Heart right ventricle (tissue), 16 donors: Measurements from ENCODE around the gene NRXN2. TPM values are rescaled to one million over a fixed set of nuclear protein-coding genes. Genes with fewer than 3 reads are reported as not detected.
A peak's percentile ranks its signal among the peaks of the same experiment; 100 is the strongest.

Experiments used
- ATAC-seq, 8 donors: fragments of 200-7000 bp; cut with Tn5 transposase; one replicate each; pipeline ENCODE4 v1.9.1; 2020; ENCODE audit warnings: mild to moderate bottlenecking in 8 of 8, moderate library complexity in 8 of 8, moderate number of reproducible peaks in 1 of 8
- DNase-seq, 2 donors: peaks; one replicate each; pipeline ENCODE4 v3.0.0-alpha.2; 2020
- H3K27ac ChIP-seq, 10 donors: fragments of 200-600 bp; sonication (generic) in 2 of 10; one replicate each; pipeline versions ENCODE4 v1.5.0 to v1.8.0; 2020 to 2022; ENCODE audit warnings: mild to moderate bottlenecking in 3 of 10
- H3K27me3 ChIP-seq, 7 donors: fragments of 200-600 bp; one replicate each; pipeline ENCODE4 v1.8.0; 2021 to 2022; ENCODE audit warnings: mild to moderate bottlenecking in 2 of 7
- H3K36me3 ChIP-seq, 9 donors: fragments of 200-600 bp; sonication (generic) in 1 of 9; one replicate each; pipeline versions ENCODE4 v1.5.0 to v1.8.0; 2020 to 2022; ENCODE audit warnings: mild to moderate bottlenecking in 2 of 9
- H3K4me1 ChIP-seq, 9 donors: fragments of 200-600 bp; sonication (generic) in 1 of 9; one replicate each; pipeline versions ENCODE4 v1.5.0 to v1.8.0; 2020 to 2022; ENCODE audit warnings: mild to moderate bottlenecking in 4 of 9
- H3K4me3 ChIP-seq, 10 donors: fragments of 200-600 bp; sonication (generic) in 2 of 10; one replicate each; pipeline versions ENCODE4 v1.5.0 to v1.8.0; 2020 to 2022; ENCODE audit warnings: mild to moderate bottlenecking in 7 of 10, moderate library complexity in 2 of 10
- H3K9me3 ChIP-seq, 11 donors: fragments of 200-600 bp in 10 of 11; sonication (generic) in 2 of 11; one replicate each; pipeline versions ENCODE4 v1.5.0 to v1.8.0; 2013 to 2022; ENCODE audit warnings: mild to moderate bottlenecking in 2 of 11, control low read depth in 1 of 11, moderate library complexity in 1 of 11
- CTCF ChIP-seq, 9 donors: fragments of 200-600 bp; sonication (generic) in 2 of 9; IDR thresholded peaks; one replicate each; pipeline versions ENCODE4 v1.5.0 to v1.8.0; 2021 to 2022; ENCODE audit warnings: antibody characterized with exemption in 9 of 9, mild to moderate bottlenecking in 5 of 9, moderate library complexity in 1 of 9
- WGBS, 2 donors: extraction: QIAGEN DNeasy Blood & Tissue Kit; methylation state at CpG; one replicate each; pipeline ENCODE4 v1.1.7; 2013; ENCODE audit warnings: inconsistent platforms in 1 of 2; 5-methylcytosine and 5-hydroxymethylcytosine counted together
- intact Hi-C, 10 donors: fragments of 100-400 bp; cut with DNase I; formaldehyde crosslinking; loops; one replicate each; pipeline versions ENCODE4 v1.11.1 to v1.14.2; 2022
- long read RNA-seq, 3 donors: library from polyadenylated mRNA; unstranded; transcript quantifications; one replicate each; pipeline ENCODE4 v2.0.0, GENCODE V29; 2020 to 2021
- polyA plus RNA-seq, 2 donors: library from polyadenylated mRNA; stranded (reverse); fragments of 200-250 nt; gene quantifications; one replicate each; pipeline ENCODE4 v1.2.3, GENCODE V29; 2013
- total RNA-seq, 10 donors: library from RNA; stranded (reverse); fragmentation: NEBNext Ultra II Directional in 3 of 10; extraction: Animal tissue kit (Norgen Biotek cat#: 25700) in 3 of 10; gene quantifications; one replicate each; pipeline versions ENCODE4 v1.2.1 to v1.2.4, GENCODE V29; 2021 to 2023
- donor health status: Arrhythmogenic right ventricular cardiomyopathy.
- donor health status: ischemic (EF 13 %, LVEDD 7.1; RV severe dilation, severe dysfunction).
- donor health status: healthy with polysubstance abuse.
- donor health status: DM: no; HTN: yes; CAD: no.
- donor health status: DM: no; HTN: no; CAD: no.
- donor health status: ischemic (EF 25% LVEDD 6.9; RV normal size, moderate dysfunction).
- donor health status: ischemic (EF 25% LVEDD 5.7; RV mildly dilated, moderate dysfunction).
- donor health status: healthy.
- donor health status: DM: yes; HTN: yes; CAD: no.
- donor health status: Ischemic cardiomyopathy.
- donor health status: ischemic (EF 35%, LVEDD 5.7; RV mildly dilated, moderate dysfunction).
- donor health status: nonischemic (EF 11% LVEDD 7.7; RV severe dilation, severe dysfunction).
- donor health status: DM: yes; HTN: yes; CAD: no.
- donor health status: PGD.
- donor health status: ischemic (EF 29% LVEDD 5.4; RV normal size, mild dysfunction).
- donor health status: nonischemic (EF 23%, LVEDD 6.1; RV moderate dilation, normal function).

The NRXN2 gene
- total RNA-seq (1 to 10 TPM in 6 of 10 donors, under 1 TPM in 4; 0.81 to 5.5 (median 1.4) TPM), polyA plus RNA-seq (1 to 10 TPM in 1 of 2 donors, under 1 TPM in 1; 0.45 to 1.8 TPM)
- long read RNA-seq, donor 1: 0 reads
- long read RNA-seq, donor 2: 0 reads
- long read RNA-seq, donor 3: 0 reads

DNA sequence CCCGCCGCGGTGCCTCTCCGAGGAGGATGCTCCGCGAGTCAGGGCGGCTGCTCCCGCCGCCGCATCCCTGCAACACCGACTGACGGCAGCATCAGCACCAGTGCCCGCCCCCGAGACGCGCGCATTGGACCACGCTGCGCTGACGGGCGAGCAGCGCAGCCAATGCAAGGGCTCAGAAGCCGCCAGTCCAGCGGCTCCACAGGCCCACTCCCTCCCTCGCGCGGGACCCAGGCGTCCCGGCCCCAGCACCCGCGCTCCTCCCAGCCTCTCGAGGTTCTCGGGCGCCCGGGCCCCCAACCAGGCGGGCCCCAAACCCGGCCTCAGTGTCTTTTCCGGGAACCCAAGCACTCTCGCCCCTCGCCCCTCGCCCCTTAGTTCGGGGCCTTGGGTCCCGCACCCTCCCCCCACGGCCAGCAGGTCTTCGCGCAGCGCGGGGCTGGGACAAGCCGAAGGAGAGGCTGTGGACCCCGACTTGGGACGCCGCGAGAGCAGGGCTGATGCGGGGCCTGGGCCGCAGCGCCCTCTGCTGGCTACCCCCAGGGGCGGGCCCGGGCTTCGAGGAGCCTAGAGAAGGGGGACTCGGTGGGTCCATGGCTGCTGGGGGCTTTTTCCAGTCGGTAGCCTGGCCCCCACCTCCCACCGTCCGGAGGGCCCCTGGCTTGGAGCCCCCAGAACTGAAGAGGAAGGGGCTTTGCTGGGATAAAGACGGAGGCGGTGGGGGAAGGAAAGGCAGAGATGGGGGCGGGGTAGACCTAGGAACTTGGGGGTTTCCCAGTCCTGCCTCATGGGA, at the start of gene NRXN2:
Gene NRXN2 (minus strand): TSS at position 81 of the 790 bp plus-strand sequence. CDS start 9,498 bp downstream, outside the sequence.
- Histone ChIP-seq H3K9me3 (no peaks in the 10 kb centered on the region), H3K27me3 (peaks cover 0 to 46% (median 40%) of the 10 kb centered on the region in 7 donors), H3K36me3 (peaks cover 0 to 10% (median 0%) of the 10 kb centered on the region in 9 donors), H3K4me3 (peak within 1 kb of the TSS; percentile 67 to 100 (median 89)), H3K4me1 (peaks cover 0 to 8% (median 5%) of the 10 kb centered on the region in 9 donors), H3K27ac (peak within 1 kb of the TSS in 6 of 10 donors; percentile 34 to 87 (median 66))
- DNase-seq (peak; percentile 82 to 88), ATAC-seq (peak; percentile 95 to 98 (median 97))
- intact Hi-C loops: loop anchor here in 5 of 10 donors (1.0 to 5.0 kb wide), 3 partner anchors 35 to 171 kb away; no protein-coding TSS in a partner anchor
- TF ChIP-seq CTCF (IDR thresholded peaks at IDR 0.05): peak; percentile 95 to 99 (median 98)
- WGBS, 2 donors: 3 to 6% methylated on average over 28 to 65 of the region's 66 CpGs

- no peak for DNase-seq
- WGBS, 2 donors: 61% methylated on average over 3 of the region's 3 CpGs
- ATAC-seq: no peak
- Histone ChIP-seq H3K4me1 (peaks cover 26 to 79% (median 67%) of the 10 kb centered on the region in 9 donors), H3K27ac (peak overlapping the region in 4 of 10 donors; percentile 7 to 84 (median 34)), H3K36me3 (peaks cover 8 to 96% (median 86%) of the 10 kb centered on the region in 9 donors), H3K9me3 (no peaks in the 10 kb centered on the region), H3K27me3 (no peaks in the 10 kb centered on the region), H3K4me3 (peak overlapping the region in 1 of 10 donors; percentile 26)
- no peak for TF ChIP-seq CTCF (IDR thresholded peaks at IDR 0.05)
- intact Hi-C loops: loop anchor here in 1 of 10 donors (10.0 kb wide), 1 partner anchor 342 kb away; the partner anchor contains the start of genes TM7SF2 and ZNHIT2
These were observed 49.5 kb upstream of the NRXN2 start for GRCh38 chr11:64772303-64773018.

GRCh38 chr11:64771861-64772260, 48.9 kb upstream of the NRXN2 start:
- Histone ChIP-seq H3K4me3 (peak overlapping the region in 1 of 10 donors; percentile 26), H3K9me3 (no peaks in the 10 kb centered on the region), H3K4me1 (peaks cover 21 to 79% (median 65%) of the 10 kb centered on the region in 9 donors), H3K27me3 (no peaks in the 10 kb centered on the region), H3K36me3 (peaks cover 13 to 100% (median 92%) of the 10 kb centered on the region in 9 donors), H3K27ac (peak overlapping the region in 2 of 10 donors; percentile 43 to 84)
- no peak for TF ChIP-seq CTCF (IDR thresholded peaks at IDR 0.05)
- DNase-seq (no peak), ATAC-seq (no peak)
- intact Hi-C loops: loop anchor here in 1 of 10 donors (10.0 kb wide), 1 partner anchor 343 kb away; the partner anchor contains the start of genes TM7SF2 and ZNHIT2
- 79 to 80% methylated on average over 2 of the region's 2 CpGs for WGBS, 2 donors

- Histone ChIP-seq H3K4me3 (no peak overlapping the region), H3K36me3 (peaks cover 13 to 100% (median 96%) of the 10 kb centered on the region in 9 donors), H3K9me3 (no peaks in the 10 kb centered on the region), H3K27ac (peak overlapping the region in 1 of 10 donors; percentile 4), H3K4me1 (peaks cover 13 to 70% (median 50%) of the 10 kb centered on the region in 9 donors), H3K27me3 (no peaks in the 10 kb centered on the region)
- TF ChIP-seq CTCF (IDR thresholded peaks at IDR 0.05): no peak
- no peak for ATAC-seq
- WGBS, 2 donors: 93 to 94% methylated on average over 12 of the region's 12 CpGs
- intact Hi-C loops: loop anchor here in 1 of 10 donors (10.0 kb wide), 1 partner anchor 345 kb away; the partner anchor contains the start of genes TM7SF2 and ZNHIT2
- DNase-seq: no peak
These were observed 47.1 kb upstream of the NRXN2 start for GRCh38 chr11:64770120-64770519.
